Measurements from ENCODE around the gene HINT2.

Gene HINT2

DNA sequence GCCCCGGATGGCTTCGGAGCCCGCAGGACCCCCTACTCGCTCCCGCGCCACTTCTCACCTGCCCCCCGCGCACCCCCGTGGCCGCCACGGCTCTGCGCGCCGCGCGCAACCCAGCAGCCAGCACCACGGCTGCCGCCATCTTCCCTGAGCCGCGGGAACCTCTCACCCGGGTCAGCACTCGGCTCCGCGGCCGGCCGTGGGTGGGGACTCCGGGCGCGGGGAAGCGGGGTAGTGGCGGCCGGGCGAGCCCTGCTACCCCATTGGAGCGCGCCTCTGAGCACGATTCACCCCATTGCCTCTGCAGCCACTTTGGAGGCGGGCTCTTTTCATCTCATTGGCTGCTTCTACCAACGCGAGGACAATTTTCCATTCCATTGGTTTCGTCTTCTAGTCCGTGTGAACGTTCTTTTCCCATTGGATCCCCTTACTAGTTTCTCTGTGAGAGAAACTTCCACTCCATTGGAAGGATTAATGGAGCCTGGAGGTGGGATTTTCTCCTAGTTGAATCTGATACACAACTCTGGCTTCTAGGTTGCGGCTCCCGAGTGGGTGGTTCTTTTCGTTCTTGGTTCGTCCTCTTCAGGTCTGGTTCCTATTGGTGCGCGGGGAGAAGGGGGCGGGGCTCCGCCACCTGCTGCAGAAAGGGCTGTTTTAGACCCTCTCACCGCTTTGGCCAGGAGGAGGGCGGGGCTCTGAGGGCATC lies at the start of gene HINT2:
Gene HINT2 (minus strand): TSS at position 202 of the 703 bp plus-strand sequence. CDS start 63 bp downstream, at position 139.
- peak within 1 kb of the TSS; percentile 82 for H3K4me3 ChIP-seq (ENCODE audit: low read depth, low read length)

DNA sequence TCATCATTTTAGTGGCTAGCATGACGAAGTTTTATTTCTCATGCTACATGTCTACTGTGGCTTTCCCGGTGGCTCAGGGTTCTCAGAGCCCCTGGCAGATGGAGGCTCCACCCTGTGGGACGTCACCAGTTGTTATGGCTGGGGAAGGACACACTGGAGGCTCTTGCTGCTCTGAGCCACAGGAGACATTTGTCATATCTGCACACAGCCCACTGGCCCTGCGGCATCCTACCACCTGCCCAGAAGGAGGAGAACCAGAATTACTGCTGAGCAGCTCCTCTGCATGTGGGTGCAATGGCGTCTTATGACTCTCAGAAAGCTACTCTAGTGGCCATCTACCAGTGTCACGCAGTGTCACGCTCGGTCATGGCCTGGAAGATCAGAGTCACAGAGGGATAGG lies 48.7 kb upstream of the HINT2 start:
- H3K4me3 ChIP-seq (ENCODE audit: low read depth, low read length): no peak overlapping the region

- no peak overlapping the region for H3K4me3 ChIP-seq (ENCODE audit: low read depth, low read length)
Measured at GRCh38 chr9:35862328-35862727, 47.5 kb upstream of the HINT2 start.

DNA sequence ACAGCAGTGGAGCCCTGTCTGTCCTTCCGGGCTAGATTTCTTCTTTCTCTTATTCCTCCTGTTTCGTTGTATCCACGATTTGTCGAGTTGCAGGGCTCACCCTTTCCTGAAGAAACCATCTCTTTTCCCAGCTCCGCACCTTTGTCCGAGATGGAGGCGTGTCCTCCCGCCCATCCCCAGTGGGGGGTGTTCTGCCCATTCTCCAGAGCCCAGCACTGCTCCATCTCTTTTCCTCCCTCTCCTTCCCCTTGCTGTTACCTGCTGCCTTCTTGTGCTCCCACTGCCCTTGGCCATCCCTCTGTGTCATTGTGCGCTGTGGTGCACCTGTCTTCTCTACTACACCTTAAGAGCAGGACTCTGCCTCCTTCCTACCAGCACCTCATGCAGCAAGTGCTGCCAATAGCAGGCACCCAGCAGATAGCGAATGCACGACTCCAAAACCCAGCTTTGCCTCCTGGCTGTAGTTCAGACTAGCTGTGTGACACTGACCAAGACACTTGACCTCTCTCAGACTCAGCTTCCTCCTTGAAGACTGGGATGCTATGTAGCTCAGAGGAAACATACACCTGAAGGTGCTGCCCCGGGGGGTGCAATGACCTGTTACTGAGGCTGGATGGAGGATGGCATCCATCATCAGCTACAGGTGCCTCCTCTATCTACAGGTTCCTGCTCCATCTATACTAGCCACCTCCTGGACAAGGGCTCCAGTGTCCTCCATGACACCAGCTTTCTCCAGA lies 46.5 kb upstream of the HINT2 start:
- no peak overlapping the region for H3K4me3 ChIP-seq (ENCODE audit: low read depth, low read length)

DNA sequence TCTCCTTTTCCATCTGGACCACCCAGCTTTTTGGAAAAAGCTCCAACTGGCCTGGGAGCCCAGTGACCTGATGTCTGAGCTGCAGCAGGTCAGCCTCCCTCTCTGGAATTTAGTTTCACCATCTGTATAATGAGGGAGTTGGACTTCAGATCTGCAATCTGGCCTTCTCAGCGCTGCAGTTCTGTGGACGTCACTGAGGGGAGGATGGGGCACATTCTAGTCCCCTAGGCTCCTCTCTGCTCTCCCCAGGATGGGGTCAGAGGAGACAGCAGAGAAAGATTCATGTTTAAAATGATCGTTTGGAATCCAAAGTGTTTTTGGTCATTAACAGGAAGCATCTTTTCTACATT lies 45.1 kb upstream of the HINT2 start:
- no peak overlapping the region for H3K4me3 ChIP-seq (ENCODE audit: low read depth, low read length)

DNA sequence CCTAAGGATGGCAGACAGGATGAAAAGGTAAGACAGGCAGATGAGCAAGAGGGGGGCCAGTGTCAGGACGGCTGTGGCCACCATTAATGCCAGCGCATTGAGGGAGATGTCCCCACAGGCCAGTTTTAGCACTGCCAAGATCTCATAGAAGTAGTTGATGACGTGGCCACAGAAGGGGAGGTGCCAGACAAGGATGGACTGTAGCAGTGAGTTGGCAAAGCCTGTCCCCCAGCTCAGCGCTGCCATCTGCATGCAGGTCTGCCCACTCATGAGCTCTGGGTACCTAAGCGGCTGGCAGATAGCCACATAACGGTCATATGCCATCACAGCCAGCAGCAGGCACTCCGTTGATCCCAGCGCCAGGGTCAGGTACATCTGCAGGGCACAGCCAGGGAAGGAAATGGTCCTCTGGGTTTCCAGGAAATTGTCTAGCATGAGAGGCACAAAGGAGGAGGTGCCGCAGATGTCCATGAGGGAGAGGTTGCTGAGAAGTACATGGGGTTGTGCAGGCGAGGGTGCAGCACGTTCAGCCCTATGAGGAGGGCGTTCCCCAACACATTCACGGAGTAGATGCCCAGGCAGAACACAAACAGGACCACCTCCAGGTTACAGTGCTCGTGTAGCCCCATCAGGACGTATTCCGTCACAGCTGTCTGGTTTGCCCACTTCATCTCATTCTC lies 44.6 kb upstream of the HINT2 start:
- H3K4me3 ChIP-seq (ENCODE audit: low read depth, low read length): no peak overlapping the region

DNA sequence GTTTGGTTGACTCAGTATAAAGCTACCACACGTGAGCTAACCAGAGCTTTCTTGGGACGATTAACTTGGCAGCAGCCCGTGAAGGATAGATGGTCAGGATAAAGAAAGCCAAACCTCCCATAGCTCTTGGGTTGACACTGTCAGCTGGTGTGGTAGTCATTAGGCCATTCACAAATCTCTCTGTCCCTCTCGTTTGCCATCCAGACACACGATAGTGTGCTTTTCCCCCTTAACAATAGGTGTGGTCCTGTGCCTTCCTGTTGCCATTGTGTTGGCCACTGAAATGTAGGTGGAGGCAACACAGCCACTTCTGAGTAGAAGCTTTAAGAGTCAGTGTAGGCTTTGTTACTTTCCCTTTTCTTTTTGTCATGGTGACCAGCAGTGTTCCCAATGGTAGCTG lies 43.6 kb upstream of the HINT2 start:
- H3K4me3 ChIP-seq (ENCODE audit: low read depth, low read length): no peak overlapping the region

DNA sequence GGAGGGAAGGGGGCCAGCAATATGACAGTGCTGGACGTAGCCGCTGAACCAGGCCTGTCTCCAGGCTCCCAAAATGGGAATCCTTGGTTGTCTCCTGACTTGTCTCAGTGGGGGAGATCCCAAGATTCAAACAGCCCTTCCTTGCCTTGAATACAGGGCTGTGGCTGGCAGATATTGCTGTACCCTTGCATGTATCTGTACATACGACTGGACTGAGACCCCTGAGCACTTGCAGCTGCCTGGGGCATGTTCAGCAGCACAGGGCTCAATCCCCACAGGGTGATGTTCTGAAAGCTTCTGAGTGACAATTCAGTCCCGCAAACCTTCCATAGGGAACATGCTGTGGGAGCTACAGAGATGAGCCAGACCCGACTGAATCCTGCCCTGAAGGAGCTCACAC lies 42.0 kb upstream of the HINT2 start:
- no peak overlapping the region for H3K4me3 ChIP-seq (ENCODE audit: low read depth, low read length)

DNA sequence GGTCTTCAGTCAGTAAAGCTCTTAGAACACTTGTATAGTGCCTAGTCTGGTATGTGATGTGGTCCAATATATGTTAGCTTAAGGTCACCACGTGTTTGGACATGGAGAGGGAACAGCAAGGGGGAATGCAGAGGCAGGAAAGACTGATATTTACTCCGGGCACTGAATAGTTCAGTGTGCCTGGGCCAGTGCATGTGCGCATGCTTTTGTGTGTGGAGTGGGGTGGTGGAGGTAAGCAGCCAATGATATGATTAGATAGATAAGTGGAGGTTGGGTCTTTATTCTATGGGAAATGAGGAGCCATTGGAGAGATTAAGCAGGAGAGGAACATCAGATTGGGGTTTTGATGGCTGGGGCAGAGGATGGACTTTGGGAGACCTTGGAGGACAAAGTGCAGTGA lies 41.4 kb upstream of the HINT2 start:
- no peak overlapping the region for H3K4me3 ChIP-seq (ENCODE audit: low read depth, low read length)

DNA sequence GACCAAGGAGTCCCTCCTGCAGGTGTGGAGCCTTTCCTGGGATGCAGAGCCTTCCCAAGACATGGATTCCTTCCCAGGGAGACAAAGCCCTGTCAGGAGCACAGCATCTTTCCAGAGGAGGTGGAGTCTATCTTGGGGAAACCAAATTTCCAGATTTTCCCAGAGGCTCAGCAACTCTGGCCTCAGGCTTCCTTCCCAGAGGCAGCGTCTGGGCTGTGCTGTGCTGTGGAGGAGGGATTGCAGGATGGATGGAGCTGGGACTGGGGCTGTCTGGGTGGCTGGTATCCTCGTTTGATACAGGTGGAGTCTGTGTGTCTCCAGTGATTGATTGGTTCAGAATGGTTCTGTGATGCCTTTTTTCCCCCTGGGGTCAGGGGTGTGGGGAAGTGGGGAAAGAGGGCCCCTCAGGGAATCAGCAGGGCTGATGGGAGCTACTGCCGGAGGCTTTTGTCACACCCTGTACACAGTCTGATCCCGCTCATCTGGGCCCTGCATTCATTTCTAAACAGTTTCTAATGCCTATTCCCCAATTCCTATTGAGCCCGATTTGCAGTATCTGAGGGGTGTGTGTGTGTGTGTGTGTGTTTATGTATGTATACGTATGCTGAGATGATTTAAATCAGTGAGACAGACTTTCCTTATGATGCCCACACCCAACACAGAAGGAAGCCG lies 39.4 kb upstream of the HINT2 start:
- no peak overlapping the region for H3K4me3 ChIP-seq (ENCODE audit: low read depth, low read length)

- H3K4me3 ChIP-seq (ENCODE audit: low read depth, low read length): no peak overlapping the region
Measured at GRCh38 chr9:35852876-35853865, 38.3 kb upstream of the HINT2 start.

GRCh38 chr9:35852267-35852815 lies 37.5 kb upstream of the HINT2 start:
- no peak overlapping the region for H3K4me3 ChIP-seq (ENCODE audit: low read depth, low read length)

DNA sequence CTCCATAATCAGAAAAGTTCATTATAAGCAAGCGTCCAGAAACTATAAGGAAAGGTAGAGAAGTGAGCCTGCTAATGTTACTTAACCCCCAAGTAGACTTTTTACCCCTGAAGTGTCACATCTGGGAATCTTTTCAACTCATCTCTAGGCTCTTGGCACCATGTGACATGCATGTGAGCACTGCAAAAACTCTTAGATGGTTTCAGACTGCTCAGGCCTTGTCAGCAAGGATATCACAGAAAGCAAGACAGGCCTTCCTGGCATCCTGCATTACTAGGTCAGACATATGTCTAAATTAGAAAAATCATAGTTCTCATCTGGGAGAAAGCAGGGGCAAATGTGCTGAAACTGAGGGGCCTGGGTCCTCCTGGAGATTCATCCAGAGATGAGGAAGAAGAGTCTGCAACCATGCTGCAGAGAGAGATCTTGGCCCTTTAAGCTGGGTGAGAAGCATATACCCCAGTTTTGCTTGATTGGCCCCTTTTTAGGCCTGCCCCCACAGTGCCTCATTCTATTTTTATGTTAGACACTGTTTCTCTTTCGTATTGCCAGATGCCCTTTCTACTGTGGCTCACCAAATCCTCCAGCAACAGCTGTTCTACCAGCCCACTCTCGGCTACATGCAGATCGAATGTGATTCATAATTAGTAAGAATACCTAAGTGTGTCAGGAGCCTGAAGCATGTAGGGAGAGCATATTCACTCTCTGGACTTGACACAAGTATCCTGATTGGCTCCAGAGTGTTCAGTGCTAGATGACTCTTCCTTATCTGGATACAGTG lies 33.1 kb upstream of the HINT2 start:
- no peak overlapping the region for H3K4me3 ChIP-seq (ENCODE audit: low read depth, low read length)

DNA sequence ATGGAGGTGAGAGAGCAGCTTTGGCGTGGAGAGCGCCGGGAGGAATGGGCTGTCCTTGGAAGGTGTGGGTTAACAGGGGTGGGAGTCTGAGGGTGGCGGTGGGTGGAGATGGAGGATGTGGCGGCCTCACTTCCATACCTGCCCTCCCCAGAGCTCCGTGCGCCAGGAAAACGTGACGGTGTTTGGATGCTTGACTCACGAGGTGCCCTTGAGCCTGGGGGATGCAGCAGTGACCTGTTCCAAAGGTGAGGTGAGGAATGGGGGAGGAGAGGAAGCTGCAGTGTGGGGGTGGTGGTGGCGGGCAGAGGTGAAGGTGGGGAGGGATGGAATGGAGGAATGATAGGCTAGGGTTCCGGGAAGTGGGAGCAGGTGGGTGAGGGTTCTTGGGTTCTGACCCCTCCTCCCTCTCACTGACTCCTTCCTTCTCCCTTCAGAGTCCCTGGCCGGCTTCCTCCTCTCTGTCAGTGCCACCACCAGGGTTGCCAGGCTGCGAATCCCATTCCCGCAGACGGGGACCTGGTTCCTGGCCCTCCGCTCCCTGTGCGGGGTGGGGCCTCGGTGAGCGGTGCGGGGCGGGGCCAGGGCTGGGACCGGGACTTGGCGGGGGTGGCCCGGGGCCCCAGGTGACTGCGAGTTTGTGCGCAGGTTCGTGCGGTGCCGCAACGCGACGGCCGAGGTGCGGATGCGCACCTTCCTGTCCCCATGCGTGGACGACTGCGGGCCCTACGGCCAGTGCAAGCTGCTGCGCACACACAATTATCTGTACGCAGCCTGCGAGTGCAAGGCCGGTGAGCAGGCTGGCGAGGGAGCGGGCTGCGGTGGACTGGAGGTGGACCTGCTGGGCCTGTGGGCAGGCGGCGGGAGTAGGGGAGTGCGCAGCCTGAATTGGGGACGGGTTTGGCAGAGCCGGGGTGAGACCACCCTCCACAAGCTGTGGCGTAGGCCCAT lies 31.3 kb upstream of the HINT2 start:
- H3K4me3 ChIP-seq (ENCODE audit: low read depth, low read length): peak overlapping the region; percentile 70

GRCh38 chr9:35844628-35845270 lies 29.9 kb upstream of the HINT2 start:
- H3K4me3 ChIP-seq (ENCODE audit: low read depth, low read length): no peak overlapping the region

GRCh38 chr9:35842795-35843194 lies 28.0 kb upstream of the HINT2 start:
- H3K4me3 ChIP-seq (ENCODE audit: low read depth, low read length): no peak overlapping the region

- no peak overlapping the region for H3K4me3 ChIP-seq (ENCODE audit: low read depth, low read length)
Measured at GRCh38 chr9:35842020-35842745, 27.3 kb upstream of the HINT2 start.

Measured in iPS-11a (cell line).